HFFc6 (cell line): ENCODE measurements around the gene TLNRD1. TPM values are rescaled to one million over a fixed set of nuclear protein-coding genes. Genes with fewer than 3 reads are reported as not detected.
"Not testable (repeated sequence)": the region's sequence is repeated elsewhere in the genome, so short reads cannot be mapped to it uniquely, and the experiment has no call there.

ENCODE experiments used
- DNase-seq: peaks from one replicate; pipeline ENCODE4 v3.0.0-alpha.2; 2018
- H3K27ac Mint-ChIP-seq: 2 replicates; pipeline ENCODE4 v1.8.0; 2020; ENCODE audit warnings: mild to moderate bottlenecking, mixed read lengths
- H3K27me3 Mint-ChIP-seq: 2 replicates; pipeline ENCODE4 v1.8.0; 2021; ENCODE audit warnings: mild to moderate bottlenecking, moderate library complexity, mixed read lengths; ENCODE audit not compliant: insufficient read depth
- H3K36me3 Mint-ChIP-seq: 2 replicates; pipeline ENCODE4 v1.8.0; 2021; ENCODE audit warnings: low read depth, mixed read lengths
- H3K4me1 Mint-ChIP-seq: 2 replicates; pipeline ENCODE4 v1.8.0; 2020; ENCODE audit warnings: low read depth, mixed read lengths
- H3K4me3 Mint-ChIP-seq: 2 replicates; pipeline ENCODE4 v1.8.0; 2020; ENCODE audit warnings: mild to moderate bottlenecking, moderate library complexity, mixed read lengths
- H3K9me3 Mint-ChIP-seq: 2 replicates; pipeline ENCODE4 v1.8.0; 2020; ENCODE audit warnings: mild to moderate bottlenecking, mixed read lengths
- total RNA-seq, 6 experiments: library from RNA; stranded (reverse); fragmentation: NEBNext Ultra II Directional; extraction: Animal tissue kit (Norgen Biotek cat#: 25700); gene quantifications; 2 replicates in 1 of 6; 3 replicates in 5 of 6; pipeline ENCODE4 v1.2.3, GENCODE V29; 2021
- TF ChIP-seq, protein P1 (sequence below): fragments of 200-600 bp; sonication (generic); IDR thresholded peaks from 2 replicates; pipeline ENCODE4 v1.5.0; 2021; ENCODE audit warnings: antibody characterized with exemption, mild to moderate bottlenecking

The TLNRD1 gene
- total RNA-seq, 6 experiments from 2014 or later, result 8.8 to 14.3 (median 12.7) TPM

DNA sequence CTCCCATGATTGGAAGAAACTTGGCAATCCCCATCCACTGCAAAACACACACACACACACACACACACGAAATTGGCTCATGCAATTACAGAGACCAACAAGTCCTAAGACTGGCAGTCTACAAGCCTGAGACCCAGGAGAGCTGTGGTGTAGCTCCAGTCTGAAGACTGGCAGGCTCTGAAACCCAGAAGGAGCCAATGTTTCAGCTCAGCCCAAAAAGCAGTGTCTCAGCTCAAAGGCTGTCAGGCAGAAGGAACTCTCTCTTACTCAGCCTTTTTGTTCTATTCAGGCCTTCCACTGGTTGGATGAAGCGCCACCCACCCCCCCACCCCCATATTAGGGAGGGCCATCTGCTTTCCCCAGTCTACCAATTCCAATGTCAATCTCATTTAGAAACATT lies 43.2 kb upstream of the TLNRD1 start:
- DNase-seq, result no peak
- no peak overlapping the region for H3K27ac Mint-ChIP-seq
- H3K27me3 Mint-ChIP-seq, result peaks cover 9% of the 10 kb centered on the region
- no peaks in the 10 kb centered on the region for H3K9me3 Mint-ChIP-seq
- H3K36me3 Mint-ChIP-seq, result peaks cover 35% of the 10 kb centered on the region
- peaks cover 34% of the 10 kb centered on the region for H3K4me1 Mint-ChIP-seq
- no peak overlapping the region for H3K4me3 Mint-ChIP-seq
- TF ChIP-seq, protein P1, sequence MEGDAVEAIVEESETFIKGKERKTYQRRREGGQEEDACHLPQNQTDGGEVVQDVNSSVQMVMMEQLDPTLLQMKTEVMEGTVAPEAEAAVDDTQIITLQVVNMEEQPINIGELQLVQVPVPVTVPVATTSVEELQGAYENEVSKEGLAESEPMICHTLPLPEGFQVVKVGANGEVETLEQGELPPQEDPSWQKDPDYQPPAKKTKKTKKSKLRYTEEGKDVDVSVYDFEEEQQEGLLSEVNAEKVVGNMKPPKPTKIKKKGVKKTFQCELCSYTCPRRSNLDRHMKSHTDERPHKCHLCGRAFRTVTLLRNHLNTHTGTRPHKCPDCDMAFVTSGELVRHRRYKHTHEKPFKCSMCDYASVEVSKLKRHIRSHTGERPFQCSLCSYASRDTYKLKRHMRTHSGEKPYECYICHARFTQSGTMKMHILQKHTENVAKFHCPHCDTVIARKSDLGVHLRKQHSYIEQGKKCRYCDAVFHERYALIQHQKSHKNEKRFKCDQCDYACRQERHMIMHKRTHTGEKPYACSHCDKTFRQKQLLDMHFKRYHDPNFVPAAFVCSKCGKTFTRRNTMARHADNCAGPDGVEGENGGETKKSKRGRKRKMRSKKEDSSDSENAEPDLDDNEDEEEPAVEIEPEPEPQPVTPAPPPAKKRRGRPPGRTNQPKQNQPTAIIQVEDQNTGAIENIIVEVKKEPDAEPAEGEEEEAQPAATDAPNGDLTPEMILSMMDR, result no peak

DNA sequence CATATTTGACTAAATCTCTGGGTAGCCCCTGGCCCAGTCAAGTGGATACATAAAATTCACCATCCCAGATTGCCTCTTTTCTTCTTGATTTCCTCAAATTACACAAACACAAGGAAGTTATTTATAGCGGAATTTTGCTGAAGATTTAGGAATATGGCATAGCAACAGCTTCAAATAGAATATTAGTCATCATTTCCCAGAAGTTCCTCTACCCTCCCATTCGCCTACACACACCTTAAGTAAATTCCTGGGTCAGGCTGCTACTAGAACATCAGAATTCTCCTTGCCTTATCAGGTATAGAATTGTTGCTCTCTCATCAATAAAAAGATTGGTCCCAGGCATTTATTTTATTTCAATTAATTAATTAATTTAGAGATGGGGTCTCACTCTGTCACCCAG lies 42.7 kb upstream of the TLNRD1 start:
- TF ChIP-seq, protein P1, result no peak
- Mint-ChIP-seq H3K9me3 (no peaks in the 10 kb centered on the region), H3K36me3 (peaks cover 35% of the 10 kb centered on the region), H3K27me3 (peaks cover 8% of the 10 kb centered on the region), H3K27ac (no peak overlapping the region), H3K4me1 (peaks cover 30% of the 10 kb centered on the region), H3K4me3 (no peak overlapping the region)
- DNase-seq, result no peak

DNA sequence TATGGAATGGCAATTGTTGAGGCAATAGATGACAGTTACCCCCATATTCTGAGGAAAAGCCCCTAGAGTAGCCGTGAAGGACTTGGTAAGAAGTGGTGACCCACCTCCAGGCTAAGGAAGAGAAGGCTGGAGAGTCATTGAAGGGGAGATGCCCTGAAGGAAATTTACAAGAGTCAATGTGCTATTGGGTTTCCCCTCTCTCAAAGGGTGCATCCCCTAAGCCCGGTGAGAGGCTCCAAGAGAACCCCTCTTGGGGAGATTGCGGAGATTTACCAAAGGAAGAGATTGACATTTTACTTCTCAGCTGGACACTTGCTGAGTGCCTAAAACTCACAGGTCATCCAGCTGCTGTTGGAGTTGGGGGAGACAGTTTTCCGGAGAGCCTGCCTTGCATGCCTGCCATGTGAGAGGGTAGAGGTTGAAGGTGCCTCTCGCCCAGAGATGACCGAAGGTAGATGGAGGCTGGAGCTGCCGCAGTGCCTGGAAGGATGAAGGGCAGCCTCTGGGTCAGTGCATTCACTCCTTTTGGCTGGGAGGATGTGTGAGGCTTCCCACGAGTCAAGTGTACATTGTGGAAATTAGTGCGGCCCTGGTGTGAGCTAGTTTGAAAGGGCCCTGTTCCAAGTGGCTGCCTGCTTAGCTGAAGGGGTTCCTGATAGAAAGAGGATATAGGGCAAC lies 41.8 kb upstream of the TLNRD1 start:
- H3K36me3 Mint-ChIP-seq, result peaks cover 32% of the 10 kb centered on the region
- peaks cover 4% of the 10 kb centered on the region for H3K27me3 Mint-ChIP-seq
- DNase-seq, result no peak
- TF ChIP-seq, protein P1, result no peak
- peaks cover 2% of the 10 kb centered on the region for H3K9me3 Mint-ChIP-seq
- H3K4me1 Mint-ChIP-seq, result peaks cover 25% of the 10 kb centered on the region
- H3K4me3 Mint-ChIP-seq, result no peak overlapping the region
- no peak overlapping the region for H3K27ac Mint-ChIP-seq

DNA sequence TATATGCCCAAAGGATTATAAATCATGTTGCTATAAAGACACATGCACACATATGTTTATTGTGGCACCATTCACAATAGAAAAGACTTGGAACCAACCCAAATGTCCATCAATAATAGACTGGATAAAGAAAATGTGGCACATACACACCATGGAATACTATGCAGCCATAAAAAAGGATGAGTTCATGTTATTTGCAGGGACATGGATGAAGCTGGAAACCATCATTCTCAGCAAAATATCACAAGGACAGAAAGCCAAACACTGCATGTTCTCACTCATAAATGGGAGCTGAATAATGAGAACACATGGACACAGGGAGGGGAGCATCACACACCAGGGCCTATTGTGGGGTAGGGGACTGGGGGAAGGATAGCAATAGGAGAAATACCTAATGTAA lies 35.3 kb upstream of the TLNRD1 start:
- not testable (repeated sequence) for DNase-seq, H3K27ac Mint-ChIP-seq, H3K4me3 Mint-ChIP-seq, H3K27me3 Mint-ChIP-seq
- peaks cover 18% of the 10 kb centered on the region for H3K9me3 Mint-ChIP-seq
- peaks cover 27% of the 10 kb centered on the region for H3K36me3 Mint-ChIP-seq
- peaks cover 21% of the 10 kb centered on the region for H3K4me1 Mint-ChIP-seq

DNA sequence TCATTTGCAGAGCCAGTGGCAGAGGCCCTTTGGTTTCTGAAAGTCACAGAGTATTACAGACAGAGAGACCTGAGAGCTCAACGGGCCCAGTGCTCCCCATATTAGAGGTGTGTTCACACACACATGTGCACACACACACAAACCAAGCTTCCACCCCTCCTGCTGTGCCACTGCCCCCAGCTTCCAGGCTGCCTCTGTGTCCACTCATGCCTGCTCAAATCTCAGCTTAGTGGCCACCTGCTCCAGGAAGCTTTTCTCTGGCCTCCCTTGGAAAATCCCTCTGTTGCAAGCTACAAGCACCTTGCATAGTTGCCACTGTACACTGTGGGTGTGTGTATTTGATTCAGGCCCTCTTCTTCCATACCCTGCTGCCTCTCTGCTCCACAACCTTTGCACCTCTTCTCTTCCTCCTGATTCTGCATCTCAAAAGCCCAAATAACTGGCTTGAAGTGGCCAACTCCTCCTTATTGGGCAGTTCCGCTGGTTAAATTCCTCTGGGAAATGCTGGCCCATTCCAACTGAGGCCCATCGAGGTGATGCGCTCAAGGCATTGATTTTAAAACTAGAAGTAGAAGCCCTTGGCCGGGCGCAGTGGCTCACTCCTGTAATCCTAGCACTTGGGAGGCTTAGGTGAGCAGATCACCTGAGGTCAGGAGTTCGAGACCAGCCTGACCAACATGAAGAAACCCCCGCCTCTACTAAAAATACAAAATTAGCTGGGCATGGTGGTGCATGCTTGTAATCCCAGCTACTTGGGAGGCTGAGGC lies 34.1 kb upstream of the TLNRD1 start:
- no peak for DNase-seq
- Mint-ChIP-seq H3K27ac (no peak overlapping the region), H3K4me3 (no peak overlapping the region)

More for the DNA sequence above, 34.1 kb upstream of the TLNRD1 start:
- Mint-ChIP-seq H3K36me3 (peaks cover 27% of the 10 kb centered on the region), H3K4me1 (peaks cover 23% of the 10 kb centered on the region), H3K27me3 (peaks cover 4% of the 10 kb centered on the region), H3K9me3 (peaks cover 18% of the 10 kb centered on the region)
- TF ChIP-seq, protein P1, result no peak
